ENCODE data around the gene OR6C65.
"Not testable (repeated sequence)": the region's sequence is repeated elsewhere in the genome, so short reads cannot be mapped to it uniquely, and the experiment has no call there.

DNA sequence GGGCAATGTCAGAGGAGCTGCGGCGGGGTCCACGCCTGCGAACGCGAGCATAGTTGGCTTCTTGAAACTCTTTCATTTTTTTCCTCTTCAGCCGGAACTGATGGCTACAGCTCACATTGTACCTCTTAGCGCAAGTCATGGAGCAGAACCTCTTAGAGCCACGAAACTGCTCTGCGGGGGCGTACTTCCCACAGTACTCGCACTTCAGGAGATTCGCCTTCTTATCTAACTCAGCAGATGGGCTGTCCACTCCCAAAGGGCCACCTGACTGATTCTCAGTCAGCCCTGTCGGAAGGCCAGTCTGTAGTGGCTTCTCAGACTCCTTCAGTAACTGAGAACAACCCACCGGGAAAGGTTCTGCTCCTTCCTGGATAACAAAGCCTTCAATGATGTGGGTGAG lies 11.8 kb downstream of the OR6C65 start:
- TF ChIP-seq POLR2AphosphoS5 (IDR thresholded peaks at IDR 0.05; ENCODE audit: low read depth, low read length); POLR2A (IDR thresholded peaks at IDR 0.05; ENCODE audit: low read depth, low read length); TAF1 (IDR thresholded peaks at IDR 0.05; ENCODE audit: borderline replicate concordance, low read depth, low read length): not testable (repeated sequence)

All from GM12892 (cell line).